ENCODE data around the gene MLH1. TPM values are rescaled to one million over a fixed set of nuclear protein-coding genes. Genes with fewer than 3 reads are reported as not detected.

The MLH1 gene
- total RNA-seq, 2 experiments from 2014 or later: 52.3 to 54.0 TPM

DNA sequence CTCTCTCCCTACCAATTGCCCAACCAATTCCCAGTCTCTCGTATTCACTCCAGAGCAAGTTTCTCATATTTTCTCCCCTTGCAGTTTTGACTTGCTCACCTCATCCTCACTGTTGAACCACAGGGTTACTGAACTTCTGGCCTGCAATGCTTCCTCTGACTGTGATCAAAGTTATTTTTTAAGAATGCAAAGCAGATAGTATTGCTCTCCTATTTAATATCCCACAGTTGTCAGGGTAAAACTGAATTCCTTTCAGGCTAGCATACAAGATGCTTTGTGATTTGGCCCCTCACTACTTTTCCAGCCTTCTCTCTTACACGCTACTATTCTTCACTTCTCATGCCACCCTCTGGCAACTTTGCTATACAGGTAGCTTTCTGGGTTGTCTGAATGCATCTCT lies 100.2 kb downstream of the MLH1 start:
- no peaks in the 10 kb centered on the region for H3K27me3 Mint-ChIP-seq
- ATAC-seq (ENCODE audit: low read depth) (no peak), DNase-seq (no peak)
- H3K36me3 Mint-ChIP-seq: peaks cover 14% of the 10 kb centered on the region
- POLR2A ChIA-PET: no interaction called here
- H3K27ac Mint-ChIP-seq: no peak overlapping the region
- H3K4me1 Mint-ChIP-seq: peaks cover 3% of the 10 kb centered on the region
- H3K4me3 Mint-ChIP-seq: no peak overlapping the region
- H3K9me3 Mint-ChIP-seq: no peaks in the 10 kb centered on the region

DNA sequence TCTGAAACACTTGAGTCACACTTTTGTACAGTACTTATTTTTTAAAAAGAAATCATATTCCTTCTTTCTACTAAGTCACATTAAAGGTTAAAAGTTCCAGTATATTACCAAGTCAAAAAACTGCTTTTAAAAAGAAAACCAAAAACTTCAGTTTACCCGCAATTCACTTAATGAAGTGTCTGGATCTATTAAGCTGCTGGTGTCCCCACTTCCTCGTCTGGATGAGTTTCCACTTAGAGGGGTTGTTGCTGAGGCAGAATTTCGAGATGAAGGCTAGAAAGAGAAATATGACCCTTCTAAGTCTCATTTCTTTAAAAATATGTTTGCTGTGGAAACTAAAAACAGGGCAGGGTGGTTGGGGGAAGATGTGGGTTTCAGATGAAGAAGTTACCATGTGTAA lies 101.3 kb downstream of the MLH1 start:
- no peaks in the 10 kb centered on the region for H3K27me3 Mint-ChIP-seq
- no peak overlapping the region for H3K27ac Mint-ChIP-seq
- no peak overlapping the region for H3K4me3 Mint-ChIP-seq
- no peaks in the 10 kb centered on the region for H3K9me3 Mint-ChIP-seq
- H3K36me3 Mint-ChIP-seq: peaks cover 11% of the 10 kb centered on the region
- no peak for ATAC-seq (ENCODE audit: low read depth)
- no peak for DNase-seq
- POLR2A ChIA-PET: no interaction called here
- peaks cover 3% of the 10 kb centered on the region for H3K4me1 Mint-ChIP-seq

DNA sequence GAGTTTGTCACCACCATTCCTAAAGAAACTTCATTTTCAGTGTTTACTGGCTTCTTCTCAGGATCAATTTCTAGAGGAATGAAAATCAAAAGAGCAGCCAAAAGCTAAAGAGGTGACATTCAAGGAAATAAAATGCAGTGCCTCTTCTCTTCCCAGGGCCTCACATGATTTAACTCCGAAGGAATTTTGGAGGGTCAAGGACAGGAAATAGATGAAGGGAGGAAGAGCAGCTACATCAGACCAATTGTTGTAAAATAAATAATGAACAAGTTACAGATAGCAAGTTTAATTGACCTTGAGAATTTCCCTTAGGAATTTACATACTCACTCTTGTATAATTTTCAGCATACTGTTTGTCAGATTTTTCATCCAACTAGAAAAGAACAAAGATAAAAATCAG lies 103.0 kb downstream of the MLH1 start:
- POLR2A ChIA-PET: no interaction called here
- Mint-ChIP-seq H3K4me1 (peaks cover 3% of the 10 kb centered on the region), H3K27ac (no peak overlapping the region), H3K9me3 (no peaks in the 10 kb centered on the region), H3K27me3 (no peaks in the 10 kb centered on the region), H3K36me3 (peaks cover 5% of the 10 kb centered on the region), H3K4me3 (no peak overlapping the region)
- DNase-seq (no peak), ATAC-seq (ENCODE audit: low read depth) (no peak)

DNA sequence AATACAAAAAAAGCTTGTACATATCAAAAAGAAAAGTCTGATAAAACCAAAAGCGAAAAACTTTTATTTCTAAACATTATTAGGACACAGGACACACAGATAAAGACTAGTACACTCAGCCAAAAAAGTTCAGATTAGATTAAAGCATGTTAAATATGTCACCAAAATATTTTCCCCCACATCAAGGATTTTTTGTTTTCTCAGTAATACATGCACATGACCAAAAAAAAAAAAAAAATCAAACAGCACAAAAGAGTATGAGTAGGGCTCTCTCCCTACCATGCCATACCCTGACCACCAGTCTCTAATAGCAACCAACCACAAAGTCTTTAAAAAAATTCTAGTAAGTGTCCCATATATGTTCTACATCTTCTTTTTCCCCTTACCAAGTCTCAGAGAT lies 103.7 kb downstream of the MLH1 start:
- H3K4me3 Mint-ChIP-seq: no peak overlapping the region
- H3K27ac Mint-ChIP-seq: no peak overlapping the region
- H3K9me3 Mint-ChIP-seq: no peaks in the 10 kb centered on the region
- H3K36me3 Mint-ChIP-seq: peaks cover 3% of the 10 kb centered on the region
- no peaks in the 10 kb centered on the region for H3K27me3 Mint-ChIP-seq
- H3K4me1 Mint-ChIP-seq: peaks cover 3% of the 10 kb centered on the region
- POLR2A ChIA-PET: no interaction called here
- no peak for DNase-seq
- ATAC-seq (ENCODE audit: low read depth): no peak

DNA sequence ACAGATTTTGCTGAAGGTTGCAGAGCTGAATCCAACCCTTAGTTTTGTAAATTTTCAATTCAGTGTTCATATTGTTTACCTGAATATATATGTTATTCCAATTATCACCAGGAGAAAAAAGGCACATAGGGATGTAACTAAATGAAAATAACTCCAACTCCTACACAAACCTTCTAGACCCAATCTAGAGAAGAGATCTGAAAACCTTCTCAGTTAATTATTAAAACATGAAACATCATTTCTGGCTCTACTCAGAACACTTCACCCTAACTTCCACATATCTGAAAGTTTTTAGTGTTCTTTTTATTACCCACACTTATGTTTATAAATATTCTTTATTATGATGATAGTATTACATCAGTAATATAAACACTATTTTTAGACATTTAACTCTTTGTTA lies 104.5 kb downstream of the MLH1 start:
- H3K4me3 Mint-ChIP-seq: no peak overlapping the region
- H3K36me3 Mint-ChIP-seq: peaks cover 5% of the 10 kb centered on the region
- no peaks in the 10 kb centered on the region for H3K9me3 Mint-ChIP-seq
- POLR2A ChIA-PET: no interaction called here
- no peak for DNase-seq
- H3K27ac Mint-ChIP-seq: no peak overlapping the region
- peaks cover 3% of the 10 kb centered on the region for H3K4me1 Mint-ChIP-seq
- ATAC-seq (ENCODE audit: low read depth): no peak
- H3K27me3 Mint-ChIP-seq: no peaks in the 10 kb centered on the region

DNA sequence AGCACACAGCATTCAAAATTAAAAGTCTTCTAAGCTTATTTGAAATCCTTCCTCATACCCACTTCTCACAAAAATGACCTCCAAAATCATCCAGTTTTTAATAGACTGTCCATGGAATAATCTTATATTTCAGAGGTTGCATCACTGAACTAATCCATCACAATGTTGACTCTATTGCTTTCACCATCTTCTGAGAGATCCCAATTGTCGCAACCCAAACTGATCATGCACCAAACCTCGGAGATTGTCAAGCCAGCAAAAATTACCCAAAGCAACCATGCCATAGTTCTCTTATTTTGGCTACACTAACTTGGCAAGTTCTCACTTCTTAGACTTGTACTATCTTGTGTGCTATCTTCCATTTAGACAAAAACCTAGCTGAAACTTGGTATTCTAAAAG lies 105.6 kb downstream of the MLH1 start:
- no peak for ATAC-seq (ENCODE audit: low read depth)

DNA sequence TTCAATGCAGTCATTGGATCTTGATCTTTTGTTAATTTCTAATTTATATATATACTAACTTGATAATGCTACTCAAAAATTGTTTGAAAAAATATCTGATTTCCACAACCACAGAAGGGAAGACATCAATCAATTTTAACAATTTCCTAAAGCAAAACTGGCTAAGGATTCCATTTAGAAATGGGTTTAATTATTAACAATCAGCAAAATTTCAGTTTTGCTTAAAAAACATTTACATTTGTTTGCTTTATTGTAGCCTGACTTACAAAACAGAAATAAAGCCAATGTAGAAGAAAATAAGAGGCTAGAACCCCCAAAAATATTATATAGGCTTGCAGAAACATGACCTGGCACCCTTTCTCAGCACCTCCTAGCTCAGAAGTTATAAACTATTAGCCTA lies 106.2 kb downstream of the MLH1 start:
- ATAC-seq (ENCODE audit: low read depth) (no peak), DNase-seq (no peak)
- no peaks in the 10 kb centered on the region for H3K27me3 Mint-ChIP-seq
- peaks cover 4% of the 10 kb centered on the region for H3K36me3 Mint-ChIP-seq
- H3K4me3 Mint-ChIP-seq: no peak overlapping the region
- peaks cover 3% of the 10 kb centered on the region for H3K4me1 Mint-ChIP-seq
- no peak overlapping the region for H3K27ac Mint-ChIP-seq
- no peaks in the 10 kb centered on the region for H3K9me3 Mint-ChIP-seq
- POLR2A ChIA-PET: no interaction called here

More for the DNA sequence above, 105.6 kb downstream of the MLH1 start:
- H3K4me3 Mint-ChIP-seq: no peak overlapping the region
- H3K27ac Mint-ChIP-seq: no peak overlapping the region
- no peaks in the 10 kb centered on the region for H3K9me3 Mint-ChIP-seq
- POLR2A ChIA-PET: no interaction called here
- DNase-seq: no peak
- H3K4me1 Mint-ChIP-seq: peaks cover 3% of the 10 kb centered on the region
- H3K36me3 Mint-ChIP-seq: peaks cover 4% of the 10 kb centered on the region
- no peaks in the 10 kb centered on the region for H3K27me3 Mint-ChIP-seq

DNA sequence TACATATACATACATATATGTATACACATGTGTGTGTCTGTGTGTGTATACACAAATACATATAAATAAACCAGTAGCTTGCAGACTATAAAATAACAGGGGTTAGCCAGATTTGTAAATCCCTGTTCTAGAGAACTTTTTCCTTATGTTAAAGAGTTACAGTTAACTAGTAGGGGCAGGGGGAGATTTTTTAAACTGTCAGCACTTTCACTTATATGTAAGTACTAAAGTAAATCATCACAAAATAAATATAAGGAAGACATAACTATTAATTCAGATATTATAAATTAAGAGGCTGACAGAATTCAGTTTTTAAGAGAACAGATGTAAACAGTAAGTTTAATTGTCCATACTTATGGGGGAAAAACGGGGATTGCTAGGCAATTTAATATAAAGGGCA lies 107.1 kb downstream of the MLH1 start:
- POLR2A ChIA-PET: no interaction called here
- DNase-seq: no peak
- Mint-ChIP-seq H3K27me3 (no peaks in the 10 kb centered on the region), H3K27ac (no peak overlapping the region), H3K4me1 (peaks cover 3% of the 10 kb centered on the region), H3K9me3 (no peaks in the 10 kb centered on the region), H3K36me3 (peaks cover 4% of the 10 kb centered on the region), H3K4me3 (no peak overlapping the region)
- no peak for ATAC-seq (ENCODE audit: low read depth)

Other genes starting within 250 kb of the MLH1 start
- not detected for gene DCLK3, start 229.0 kb upstream of the MLH1 start, total RNA-seq
- 100 to 1,000 TPM in 1 of 2 experiments, 10 to 100 TPM in 1; 99.6 to 102 TPM for gene TRANK1, start 48.5 kb upstream of the MLH1 start, total RNA-seq
- 10 to 100 TPM; 26.8 to 28.6 TPM for gene EPM2AIP1, start 387 bp upstream of the MLH1 start, total RNA-seq
- gene LRRFIP2, start 181.1 kb downstream of the MLH1 start, total RNA-seq: 10 to 100 TPM; 27.8 to 29.0 TPM
- 10 to 100 TPM; 40.6 to 43.3 TPM for gene GOLGA4, start 249.8 kb downstream of the MLH1 start, total RNA-seq